CD4-positive, alpha-beta T cell (primary cell): Measurements from ENCODE around the gene PDGFA. TPM values are rescaled to one million over a fixed set of nuclear protein-coding genes. Genes with fewer than 3 reads are reported as not detected.

Experiments used
- ATAC-seq: fragments of 200-7000 bp; cut with Tn5 transposase; one replicate; pipeline ENCODE4 v1.10.0; 2022; ENCODE audit warnings: mild to moderate bottlenecking; ENCODE audit not compliant: poor library complexity
- CTCF ChIA-PET: fragments of 350-600 bp; sonication (Branson Sonifier 250); formaldehyde crosslinking; loops from one replicate; lab custom pipeline; 2021; ENCODE audit warnings: antibody characterized with exemption, inconsistent platforms; lab: Charles Lee
- POLR2A ChIA-PET: fragments of 350-600 bp; sonication (Branson Sonifier 250); formaldehyde crosslinking; loops from one replicate; lab custom pipeline; 2021; ENCODE audit warnings: antibody characterized with exemption, inconsistent platforms; lab: Charles Lee
- DNase-seq, 14 experiments: peaks; one replicate each; pipeline ENCODE4 v3.0.0-alpha.2; 2013 to 2020; ENCODE audit warnings: mixed read lengths in 2 of 14
- H3K27ac ChIP-seq, 2 donors: one replicate each; pipeline versions ENCODE4 v1.5.1 to v1.7.0; 2013; ENCODE audit warnings: low read length in 2 of 2, low read depth in 1 of 2, mild to moderate bottlenecking in 1 of 2
- H3K27me3 ChIP-seq, 2 experiments: 1 replicate in 1 of 2; 2 replicates in 1 of 2; pipeline versions ENCODE4 v1.6.1 to v1.7.0; 2013; ENCODE audit warnings: low read length in 2 of 2, control low read depth in 1 of 2, mild to moderate bottlenecking in 1 of 2, moderate library complexity in 1 of 2; ENCODE audit not compliant: insufficient read depth in 2 of 2, control insufficient read depth in 1 of 2
- H3K36me3 ChIP-seq: one replicate; pipeline ENCODE4 v1.6.1; 2013; ENCODE audit warnings: low read length, control low read depth; ENCODE audit not compliant: insufficient read depth
- H3K4me1 ChIP-seq: one replicate; pipeline ENCODE4 v1.6.1; 2013; ENCODE audit warnings: low read length, control low read depth; ENCODE audit not compliant: insufficient read depth
- H3K4me3 ChIP-seq: one replicate; pipeline ENCODE4 v1.5.1; 2013; ENCODE audit warnings: mild to moderate bottlenecking, low read length, moderate library complexity
- H3K9me3 ChIP-seq, 2 experiments: 1 replicate in 1 of 2; 2 replicates in 1 of 2; pipeline versions ENCODE4 v1.6.1 to v1.7.0; 2013; ENCODE audit warnings: low read length in 2 of 2, mild to moderate bottlenecking in 2 of 2, control low read depth in 1 of 2, moderate library complexity in 1 of 2; ENCODE audit not compliant: control insufficient read depth in 1 of 2, insufficient read depth in 1 of 2
- H3K27ac Mint-ChIP-seq: one replicate; pipeline ENCODE4 v1.8.0; 2020; ENCODE audit warnings: mixed read lengths
- H3K27me3 Mint-ChIP-seq: one replicate; pipeline ENCODE4 v1.8.0; 2021; ENCODE audit warnings: mixed read lengths
- H3K36me3 Mint-ChIP-seq: one replicate; pipeline ENCODE4 v1.8.0; 2021; ENCODE audit warnings: low read depth, mixed read lengths
- H3K4me1 Mint-ChIP-seq: one replicate; pipeline ENCODE4 v1.8.0; 2021; ENCODE audit warnings: low read depth, mixed read lengths
- H3K4me3 Mint-ChIP-seq: one replicate; pipeline ENCODE4 v1.8.0; 2020; ENCODE audit warnings: mild to moderate bottlenecking, mixed read lengths
- H3K9me3 Mint-ChIP-seq: one replicate; pipeline ENCODE4 v1.8.0; 2020; ENCODE audit warnings: mixed read lengths
- intact Hi-C, 2 experiments: fragments of 100-400 bp; cut with DNase I in 1 of 2; cut with micrococcal nuclease in 1 of 2; formaldehyde crosslinking; loops; one replicate each; pipeline versions ENCODE4 v1.15.1 to v1.9.0; 2023 to 2025; cut with DNase I, micrococcal nuclease
- total RNA-seq, 174 experiments: library from RNA in 2 of 174; stranded (reverse) in 2 of 174; gene quantifications; one replicate each; pipeline ENCODE4 v1.2.3 and lab custom pipeline; 2021 to 2026
- TF ChIP-seq, protein P1 (sequence below): fragments of 200-600 bp; IDR thresholded peaks from one replicate; pipeline ENCODE4 v1.8.0; 2022; ENCODE audit warnings: antibody characterized with exemption, mild to moderate bottlenecking

Gene PDGFA
- total RNA-seq, 2 experiments from 2014 or later = 0.55 to 0.70 TPM

DNA sequence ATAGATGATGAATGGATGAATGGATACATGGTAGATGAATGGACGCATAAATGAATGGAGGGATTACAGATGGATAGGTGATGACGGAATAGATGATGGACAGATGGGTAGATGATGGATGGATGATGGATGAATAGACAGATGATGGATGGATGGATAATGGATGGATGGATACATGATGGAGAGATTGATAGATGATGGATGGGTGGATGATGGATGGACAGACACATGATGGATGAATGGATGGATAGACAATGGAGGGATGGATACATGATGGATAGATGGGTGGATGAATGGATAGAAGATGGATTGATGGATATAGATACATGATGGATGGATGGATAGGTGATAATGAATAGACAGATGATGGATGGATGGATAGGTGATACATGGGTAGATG lies 8.8 kb upstream of the PDGFA start:
- DNase-seq (no peak), ATAC-seq (no peak)
- ChIA-PET POLR2A (no interaction called here), CTCF (no interaction called here)
- no peaks in the 10 kb centered on the region for H3K36me3 Mint-ChIP-seq
- Histone ChIP-seq H3K4me1 (no peaks in the 10 kb centered on the region), H3K27me3 (peaks cover 1 to 6% of the 10 kb centered on the region in 2 experiments), H3K36me3 (no peaks in the 10 kb centered on the region), H3K9me3 (peaks cover 0 to 8% of the 10 kb centered on the region in 2 experiments), H3K27ac (no peak overlapping the region), H3K4me3 (no peak overlapping the region)
- peaks cover 20% of the 10 kb centered on the region for H3K27me3 Mint-ChIP-seq
- H3K9me3 Mint-ChIP-seq = no peaks in the 10 kb centered on the region
- no peak overlapping the region for H3K27ac Mint-ChIP-seq
- TF ChIP-seq, protein P1, sequence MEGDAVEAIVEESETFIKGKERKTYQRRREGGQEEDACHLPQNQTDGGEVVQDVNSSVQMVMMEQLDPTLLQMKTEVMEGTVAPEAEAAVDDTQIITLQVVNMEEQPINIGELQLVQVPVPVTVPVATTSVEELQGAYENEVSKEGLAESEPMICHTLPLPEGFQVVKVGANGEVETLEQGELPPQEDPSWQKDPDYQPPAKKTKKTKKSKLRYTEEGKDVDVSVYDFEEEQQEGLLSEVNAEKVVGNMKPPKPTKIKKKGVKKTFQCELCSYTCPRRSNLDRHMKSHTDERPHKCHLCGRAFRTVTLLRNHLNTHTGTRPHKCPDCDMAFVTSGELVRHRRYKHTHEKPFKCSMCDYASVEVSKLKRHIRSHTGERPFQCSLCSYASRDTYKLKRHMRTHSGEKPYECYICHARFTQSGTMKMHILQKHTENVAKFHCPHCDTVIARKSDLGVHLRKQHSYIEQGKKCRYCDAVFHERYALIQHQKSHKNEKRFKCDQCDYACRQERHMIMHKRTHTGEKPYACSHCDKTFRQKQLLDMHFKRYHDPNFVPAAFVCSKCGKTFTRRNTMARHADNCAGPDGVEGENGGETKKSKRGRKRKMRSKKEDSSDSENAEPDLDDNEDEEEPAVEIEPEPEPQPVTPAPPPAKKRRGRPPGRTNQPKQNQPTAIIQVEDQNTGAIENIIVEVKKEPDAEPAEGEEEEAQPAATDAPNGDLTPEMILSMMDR = no peak
- no peak overlapping the region for H3K4me3 Mint-ChIP-seq
- intact Hi-C loops = loop anchor here (5.0 to 10.0 kb wide), 2 partner anchors 204 to 244 kb away; no protein-coding TSS in a partner anchor
- no peaks in the 10 kb centered on the region for H3K4me1 Mint-ChIP-seq

DNA sequence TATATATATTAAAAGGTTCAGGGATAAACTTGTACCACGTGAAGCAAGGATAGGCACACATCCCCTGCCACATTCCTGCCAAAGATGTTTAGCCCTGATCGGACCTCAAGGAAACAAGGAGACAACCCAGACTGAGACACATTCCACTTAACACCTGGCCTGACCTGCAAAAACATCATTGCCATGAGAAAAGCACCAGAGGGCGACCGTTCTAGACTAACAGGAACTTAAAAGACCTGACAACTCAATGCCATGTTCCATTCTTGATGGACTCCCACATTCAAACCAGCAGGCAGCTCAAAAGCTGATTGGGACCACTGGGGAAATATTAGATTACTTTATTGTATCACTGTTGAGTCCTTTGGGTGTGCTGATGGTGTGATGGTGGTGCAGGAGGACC lies 8.1 kb upstream of the PDGFA start:
- POLR2A ChIA-PET = no interaction called here
- Histone ChIP-seq H3K36me3 (no peaks in the 10 kb centered on the region), H3K9me3 (peaks cover 0 to 13% of the 10 kb centered on the region in 2 experiments), H3K27me3 (peaks cover 8 to 13% of the 10 kb centered on the region in 2 experiments), H3K4me3 (no peak overlapping the region), H3K4me1 (peaks cover 4% of the 10 kb centered on the region), H3K27ac (no peak overlapping the region)
- Mint-ChIP-seq H3K36me3 (no peaks in the 10 kb centered on the region), H3K4me1 (no peaks in the 10 kb centered on the region), H3K27ac (no peak overlapping the region), H3K27me3 (peaks cover 25% of the 10 kb centered on the region), H3K9me3 (no peaks in the 10 kb centered on the region), H3K4me3 (no peak overlapping the region)
- TF ChIP-seq, protein P1 = no peak
- ATAC-seq = no peak
- intact Hi-C loops = loop anchor here (5.0 to 10.0 kb wide), 2 partner anchors 203 to 245 kb away; no protein-coding TSS in a partner anchor
- no peak for DNase-seq
- CTCF ChIA-PET = no interaction called here

DNA sequence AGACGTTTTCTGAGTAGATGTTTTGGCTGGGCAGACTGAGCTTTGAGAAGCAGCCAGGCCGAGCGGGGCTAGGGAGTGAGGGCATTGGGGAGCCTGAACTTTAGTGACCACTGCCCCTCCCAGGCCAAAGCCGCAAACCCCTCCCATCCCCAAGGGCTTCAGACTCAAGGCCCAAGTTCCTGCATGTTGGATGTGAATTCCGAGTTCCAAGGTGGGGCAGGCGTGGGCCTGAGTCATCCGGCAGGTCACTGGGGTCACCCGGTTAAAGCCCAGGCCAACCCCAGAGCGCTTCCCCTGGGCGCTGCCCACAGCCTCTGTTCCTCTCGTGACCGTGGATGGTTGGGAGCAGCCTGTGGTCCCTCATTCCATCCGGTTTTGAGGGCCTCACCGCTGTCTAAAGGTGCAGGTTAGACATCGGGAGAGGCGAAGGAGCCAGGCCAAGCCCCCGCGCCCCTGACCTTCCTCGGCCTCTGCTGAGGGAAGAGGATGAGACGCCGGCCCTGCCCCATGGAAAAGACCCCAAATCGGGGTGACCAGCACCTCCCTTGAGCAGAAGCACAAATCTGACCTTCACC lies 6.9 kb upstream of the PDGFA start:
- H3K4me1 ChIP-seq = peaks cover 15% of the 10 kb centered on the region
- POLR2A ChIA-PET = no interaction called here
- intact Hi-C loops = loop anchor here (5.0 to 10.0 kb wide), 2 partner anchors 202 to 246 kb away; no protein-coding TSS in a partner anchor
- ATAC-seq (no peak), DNase-seq (no peak)
- no peak overlapping the region for H3K4me3 ChIP-seq
- no peaks in the 10 kb centered on the region for H3K36me3 ChIP-seq
- no peak overlapping the region for H3K27ac Mint-ChIP-seq
- H3K9me3 Mint-ChIP-seq = no peaks in the 10 kb centered on the region
- CTCF ChIA-PET = no interaction called here
- H3K4me1 Mint-ChIP-seq = no peaks in the 10 kb centered on the region
- peaks cover 0 to 15% of the 10 kb centered on the region in 2 experiments for H3K9me3 ChIP-seq
- peaks cover 31% of the 10 kb centered on the region for H3K27me3 Mint-ChIP-seq
- H3K27ac ChIP-seq = no peak overlapping the region
- TF ChIP-seq, protein P1 = no peak
- H3K4me3 Mint-ChIP-seq = no peak overlapping the region
- H3K36me3 Mint-ChIP-seq = no peaks in the 10 kb centered on the region
- H3K27me3 ChIP-seq = peaks cover 19 to 20% of the 10 kb centered on the region in 2 experiments
